Measurements from ENCODE around the gene SLC30A10.

GRCh38 chr1:219958875-219959417 lies 30.6 kb upstream of the SLC30A10 start:
- TF ChIP-seq POLR2AphosphoS5 (IDR thresholded peaks at IDR 0.05; ENCODE audit: low read depth, low read length) = no peak
- TF ChIP-seq SIN3A (IDR thresholded peaks at IDR 0.05; ENCODE audit: borderline replicate concordance, insufficient read depth, low read length) = no peak
- no peak for TF ChIP-seq REST (IDR thresholded peaks at IDR 0.05; ENCODE audit: insufficient read depth in 1 of 2, low read depth in 2 of 2, low read length in 2 of 2)
- TF ChIP-seq FOXP2 (optimal IDR thresholded peaks at IDR 0.05; ENCODE audit: borderline replicate concordance, extremely low read depth, extremely low read length, insufficient read depth) = no peak
- TF ChIP-seq TAF1 (IDR thresholded peaks at IDR 0.05; ENCODE audit: borderline replicate concordance, insufficient read depth, low read length) = no peak
